NOMO-1 (cell line): ENCODE data around the gene ATPAF1.

Source experiments
- DNase-seq, 2 experiments: peaks; one replicate each; lab custom pipeline; 2025; ENCODE audit not compliant: unreplicated experiment in 2 of 2; lab: John Stamatoyannopoulos, UW

The ATPAF1 gene

GRCh38 chr1:46617833-46618232, 50.3 kb downstream of the ATPAF1 start:
- DNase-seq = no peak

GRCh38 chr1:46617108-46617800, 50.9 kb downstream of the ATPAF1 start:
- DNase-seq = no peak

- peak; percentile 20 to 37 for DNase-seq
Observed at GRCh38 chr1:46616277-46617107, 51.7 kb downstream of the ATPAF1 start, which contains the start of gene MOB3C. TSS of gene MOB3C (minus strand) at chr1:46616811. CDS start at chr1:46613321, 3,490 bp downstream.

GRCh38 chr1:46615735-46616134, 52.4 kb downstream of the ATPAF1 start:
- DNase-seq = no peak

- no peak for DNase-seq
Observed at GRCh38 chr1:46615088-46615487, 53.1 kb downstream of the ATPAF1 start.

- DNase-seq = no peak
Observed at GRCh38 chr1:46614604-46614984, 53.6 kb downstream of the ATPAF1 start.

GRCh38 chr1:46613661-46614603, 54.2 kb downstream of the ATPAF1 start:
- DNase-seq = peak; percentile 52 to 81

GRCh38 chr1:46612937-46613660, 55.1 kb downstream of the ATPAF1 start:
- DNase-seq = no peak

- no peak for DNase-seq
Observed at GRCh38 chr1:46611691-46612221, 56.4 kb downstream of the ATPAF1 start.

GRCh38 chr1:46607345-46608130, 60.6 kb downstream of the ATPAF1 start:
- no peak for DNase-seq

- DNase-seq = no peak
Observed at GRCh38 chr1:46606255-46606965, 61.8 kb downstream of the ATPAF1 start.

GRCh38 chr1:46605232-46605631, 62.9 kb downstream of the ATPAF1 start:
- no peak for DNase-seq

- DNase-seq = peak; percentile 88 to 93
Observed at GRCh38 chr1:46603858-46604549, 64.2 kb downstream of the ATPAF1 start, which contains the start of gene MKNK1. TSS of gene MKNK1 (minus strand) at chr1:46604268. CDS start at chr1:46583327, 20,941 bp downstream.

- DNase-seq = no peak
Observed at GRCh38 chr1:46603481-46603857, 64.7 kb downstream of the ATPAF1 start.

GRCh38 chr1:46601257-46602007, 66.7 kb downstream of the ATPAF1 start:
- no peak for DNase-seq

GRCh38 chr1:46599059-46599970, 68.8 kb downstream of the ATPAF1 start:
- no peak for DNase-seq
